Memory B cell (primary cell): ENCODE results near the gene STAT2.
A peak's percentile ranks its signal among the peaks of the same experiment; 100 is the strongest.
"Not testable (repeated sequence)": the region's sequence is repeated elsewhere in the genome, so short reads cannot be mapped to it uniquely, and the experiment has no call there.

Experiments used
- ATAC-seq: fragments of 150-1000 bp; cut with Tn5 transposase; 2 replicates; pipeline ENCODE4 v1.10.0; 2021; ENCODE audit warnings: low read depth, mild to moderate bottlenecking, moderate library complexity
- DNase-seq, 2 donors: peaks; one replicate each; pipeline ENCODE4 v3.0.0; 2022; ENCODE audit warnings: low spot score in 2 of 2
- H3K27ac Mint-ChIP-seq: one replicate; pipeline ENCODE4 v1.8.0; 2022; ENCODE audit warnings: mild to moderate bottlenecking, moderate library complexity, mixed read lengths
- H3K27me3 Mint-ChIP-seq: one replicate; pipeline ENCODE4 v1.8.0; 2022; ENCODE audit warnings: mixed read lengths
- H3K36me3 Mint-ChIP-seq: one replicate; pipeline ENCODE4 v1.8.0; 2022; ENCODE audit warnings: mild to moderate bottlenecking, mixed read lengths
- H3K4me1 Mint-ChIP-seq: one replicate; pipeline ENCODE4 v1.8.0; 2022; ENCODE audit warnings: mixed read lengths
- H3K4me3 Mint-ChIP-seq: one replicate; pipeline ENCODE4 v1.8.0; 2022; ENCODE audit warnings: mild to moderate bottlenecking, moderate library complexity, mixed read lengths
- H3K9me3 Mint-ChIP-seq: one replicate; pipeline ENCODE4 v1.8.0; 2022; ENCODE audit warnings: mixed read lengths

The STAT2 gene

DNA sequence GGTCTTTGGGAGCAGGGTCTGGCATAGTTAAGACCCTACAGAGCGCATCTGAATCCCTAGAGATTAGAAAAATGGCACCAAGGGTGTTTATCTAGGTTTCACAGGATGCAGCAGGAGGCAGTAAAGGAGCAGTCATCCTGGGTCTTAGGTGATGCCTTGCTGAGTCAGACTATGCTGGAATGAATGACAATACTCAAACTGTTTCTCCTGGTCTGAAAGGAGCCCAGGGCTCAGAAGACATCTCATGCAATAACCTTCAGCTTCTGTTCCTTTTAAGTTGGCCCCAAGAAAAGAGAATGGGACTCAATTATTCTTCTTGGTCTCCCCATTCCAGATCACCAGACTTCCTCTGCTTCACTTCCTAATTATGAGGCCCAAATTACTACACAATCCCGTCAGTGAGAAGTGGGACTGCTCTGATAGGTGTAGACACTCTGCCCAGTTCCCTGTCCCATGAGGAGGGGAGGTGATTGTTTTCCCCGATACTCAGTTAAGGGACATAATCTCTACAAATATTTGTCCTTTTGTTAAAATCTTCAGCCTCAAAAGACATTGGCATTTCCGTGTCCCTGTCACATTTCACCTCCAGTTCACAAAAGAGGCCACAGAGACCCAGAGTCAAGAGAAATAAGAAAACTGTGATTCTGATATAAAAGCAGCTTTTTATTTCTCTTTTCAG is 17.5 kb upstream of the STAT2 start:
- H3K27ac Mint-ChIP-seq, result peak overlapping the region; percentile 47
- DNase-seq (no peak), ATAC-seq (no peak)
- H3K4me3 Mint-ChIP-seq, result no peak overlapping the region
- peaks cover 3% of the 10 kb centered on the region for H3K36me3 Mint-ChIP-seq
- H3K4me1 Mint-ChIP-seq, result peaks cover 27% of the 10 kb centered on the region
- H3K27me3 Mint-ChIP-seq, result no peaks in the 10 kb centered on the region
- peaks cover 4% of the 10 kb centered on the region for H3K9me3 Mint-ChIP-seq

DNA sequence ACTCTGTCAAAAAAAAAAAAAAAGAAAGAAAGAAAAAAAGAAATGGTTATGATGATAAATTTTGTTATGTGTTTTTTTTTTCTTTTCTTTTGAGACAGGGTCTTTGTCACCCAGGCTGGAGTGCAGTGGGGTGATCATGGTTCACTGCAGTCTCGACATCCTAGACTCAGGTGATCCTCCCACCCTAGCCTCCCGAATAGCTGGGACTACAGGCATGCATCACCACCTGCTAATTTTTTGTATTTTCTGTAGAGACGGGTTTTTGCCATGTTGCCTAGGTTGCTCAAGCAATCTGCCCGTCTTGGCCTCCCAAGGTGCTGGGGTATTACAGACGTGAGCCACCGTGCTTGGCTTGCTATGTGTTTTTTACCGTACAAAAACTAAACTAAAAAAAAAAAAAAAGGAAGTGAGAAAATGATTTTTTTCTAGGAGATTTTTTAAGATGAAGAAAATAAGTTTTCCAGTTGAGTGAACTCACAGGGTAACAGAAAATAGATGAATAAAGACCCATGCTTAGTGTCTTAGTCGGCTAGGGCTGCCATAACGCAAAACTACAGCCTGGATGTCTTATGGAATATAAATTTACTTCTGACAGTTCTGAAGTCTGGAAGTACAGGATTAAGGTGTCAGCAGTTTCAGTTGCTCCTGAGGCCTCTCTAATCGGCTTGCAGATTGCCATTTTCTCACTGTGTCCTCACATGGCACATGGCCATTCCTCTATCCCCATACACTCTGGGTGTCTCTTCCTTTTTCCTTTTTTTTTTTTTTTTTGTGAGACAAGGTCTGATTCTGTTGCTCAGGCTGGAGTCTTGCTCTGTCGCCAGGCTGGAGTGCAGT is 15.9 kb upstream of the STAT2 start:
- Mint-ChIP-seq H3K36me3 (peaks cover 3% of the 10 kb centered on the region), H3K27ac (peak overlapping the region; percentile 86), H3K4me3 (peak overlapping the region; percentile 29), H3K9me3 (peaks cover 4% of the 10 kb centered on the region), H3K4me1 (peaks cover 27% of the 10 kb centered on the region), H3K27me3 (no peaks in the 10 kb centered on the region)
- DNase-seq (peak; percentile 32 to 51), ATAC-seq (peak; percentile 94)

- Mint-ChIP-seq H3K27ac (peak overlapping the region; percentile 86), H3K9me3 (peaks cover 4% of the 10 kb centered on the region), H3K27me3 (no peaks in the 10 kb centered on the region), H3K4me3 (peak overlapping the region; percentile 52), H3K4me1 (peaks cover 27% of the 10 kb centered on the region), H3K36me3 (peaks cover 3% of the 10 kb centered on the region)
- DNase-seq (no peak), ATAC-seq (peak; percentile 18)
Measured at GRCh38 chr12:56374726-56375597, 15.1 kb upstream of the STAT2 start.

- ATAC-seq (no peak), DNase-seq (no peak)
- peaks cover 27% of the 10 kb centered on the region for H3K4me1 Mint-ChIP-seq
- peak overlapping the region; percentile 39 for H3K4me3 Mint-ChIP-seq
- peak overlapping the region; percentile 28 for H3K27ac Mint-ChIP-seq
- H3K9me3 Mint-ChIP-seq, result peaks cover 4% of the 10 kb centered on the region
- H3K27me3 Mint-ChIP-seq, result no peaks in the 10 kb centered on the region
- H3K36me3 Mint-ChIP-seq, result peaks cover 3% of the 10 kb centered on the region
Measured at GRCh38 chr12:56373515-56373914, 13.6 kb upstream of the STAT2 start.

GRCh38 chr12:56366948-56367347 is 7.0 kb upstream of the STAT2 start:
- Mint-ChIP-seq H3K36me3 (no peaks in the 10 kb centered on the region), H3K9me3 (no peaks in the 10 kb centered on the region)

DNA sequence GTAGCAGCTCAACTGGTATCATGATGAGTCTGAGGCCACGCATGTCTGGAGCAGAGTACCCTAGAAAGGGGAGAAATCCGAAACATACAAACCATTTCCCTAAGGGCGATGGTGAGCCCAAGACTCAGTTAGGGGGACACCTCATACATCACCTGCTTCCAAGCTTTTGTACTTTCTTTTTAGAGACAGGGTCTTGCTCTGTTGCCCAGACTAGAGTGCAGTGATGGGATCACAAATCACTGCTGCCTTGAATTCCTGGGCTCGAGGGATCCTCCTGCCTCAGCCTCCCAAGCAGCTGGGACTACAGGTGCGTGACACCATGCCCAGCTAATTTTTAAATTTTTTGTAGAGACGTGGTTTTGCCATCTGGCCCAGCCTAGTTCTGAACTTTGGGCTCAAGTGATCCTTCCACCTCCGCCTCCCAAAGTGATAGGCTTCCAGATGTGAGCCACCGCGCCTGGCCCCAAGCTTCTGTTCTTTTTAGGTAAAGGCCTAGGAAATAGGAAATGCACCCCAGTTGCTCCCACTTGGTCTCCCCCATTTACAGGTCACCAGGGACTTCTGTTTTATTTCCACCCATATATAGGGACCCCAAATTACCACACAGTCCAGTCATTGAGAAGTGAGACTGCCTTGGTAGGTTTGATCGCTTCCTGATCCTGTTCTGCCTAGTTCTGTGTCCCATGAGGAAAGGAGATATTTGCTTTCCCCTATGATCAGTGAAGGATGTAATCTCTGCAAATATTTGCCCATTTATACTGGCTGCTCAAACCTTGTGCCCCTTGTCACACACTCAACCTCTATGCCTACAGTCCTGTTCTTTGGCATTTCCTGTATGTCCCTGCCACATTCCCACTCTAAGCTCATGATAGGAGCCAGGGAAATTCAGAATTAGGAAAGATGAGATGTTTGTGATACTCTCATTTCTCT is 2.5 kb upstream of the STAT2 start, which contains the start of gene APOF:
Gene APOF, minus strand, starts transcription at position 728 of the 930 bp plus-strand sequence. Its CDS starts 112 bp downstream, at position 616.
- peaks cover 17% of the 10 kb centered on the region for H3K4me1 Mint-ChIP-seq
- H3K27me3 Mint-ChIP-seq, result no peaks in the 10 kb centered on the region
- H3K4me3 Mint-ChIP-seq, result peak within 1 kb of the TSS; percentile 96
- DNase-seq (no peak), ATAC-seq (no peak)
- H3K36me3 Mint-ChIP-seq, result no peaks in the 10 kb centered on the region
- no peaks in the 10 kb centered on the region for H3K9me3 Mint-ChIP-seq
- no peak within 1 kb of the TSS for H3K27ac Mint-ChIP-seq

More at GRCh38 chr12:56366948-56367347, 7.0 kb upstream of the STAT2 start:
- Mint-ChIP-seq H3K4me3 (no peak overlapping the region), H3K27me3 (no peaks in the 10 kb centered on the region), H3K4me1 (no peaks in the 10 kb centered on the region), H3K27ac (no peak overlapping the region)
- ATAC-seq (no peak), DNase-seq (no peak)

DNA sequence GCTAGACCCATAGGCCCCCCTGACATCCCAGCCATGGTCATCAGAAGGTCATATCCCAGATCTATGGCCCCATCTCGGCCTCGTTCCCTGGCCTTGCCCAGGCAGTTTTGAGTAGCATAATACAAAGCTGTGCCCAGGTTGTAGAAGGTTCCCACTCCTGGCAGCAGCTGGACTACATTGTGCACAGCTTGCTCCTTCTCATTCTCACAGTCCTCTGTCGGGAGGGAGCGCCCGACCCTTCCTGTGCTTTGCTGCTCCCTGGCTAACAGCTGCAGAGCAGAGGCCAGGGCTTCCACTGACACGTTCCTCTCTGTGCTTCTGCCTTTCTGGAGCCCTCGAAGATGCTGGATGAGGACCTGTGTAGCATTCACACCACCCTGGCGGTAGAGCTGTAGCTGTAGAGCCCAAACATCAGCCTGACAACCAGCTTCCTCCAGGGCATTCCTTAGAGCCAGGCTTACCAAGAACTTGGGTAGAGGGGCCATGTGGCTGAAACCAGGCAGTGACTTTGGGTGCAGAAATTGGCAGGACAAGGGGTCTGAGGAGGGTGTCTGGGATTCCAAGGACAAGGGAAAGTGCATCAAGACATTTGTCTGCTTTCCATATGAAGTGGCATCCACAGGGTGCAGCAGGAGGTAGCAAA is 1.7 kb upstream of the STAT2 start:
- H3K27ac Mint-ChIP-seq, result peak overlapping the region; percentile 82
- ATAC-seq (no peak), DNase-seq (no peak)
- no peaks in the 10 kb centered on the region for H3K9me3 Mint-ChIP-seq
- H3K4me1 Mint-ChIP-seq, result peaks cover 18% of the 10 kb centered on the region
- H3K27me3 Mint-ChIP-seq, result no peaks in the 10 kb centered on the region
- H3K36me3 Mint-ChIP-seq, result no peaks in the 10 kb centered on the region
- H3K4me3 Mint-ChIP-seq, result peak overlapping the region; percentile 96

DNA sequence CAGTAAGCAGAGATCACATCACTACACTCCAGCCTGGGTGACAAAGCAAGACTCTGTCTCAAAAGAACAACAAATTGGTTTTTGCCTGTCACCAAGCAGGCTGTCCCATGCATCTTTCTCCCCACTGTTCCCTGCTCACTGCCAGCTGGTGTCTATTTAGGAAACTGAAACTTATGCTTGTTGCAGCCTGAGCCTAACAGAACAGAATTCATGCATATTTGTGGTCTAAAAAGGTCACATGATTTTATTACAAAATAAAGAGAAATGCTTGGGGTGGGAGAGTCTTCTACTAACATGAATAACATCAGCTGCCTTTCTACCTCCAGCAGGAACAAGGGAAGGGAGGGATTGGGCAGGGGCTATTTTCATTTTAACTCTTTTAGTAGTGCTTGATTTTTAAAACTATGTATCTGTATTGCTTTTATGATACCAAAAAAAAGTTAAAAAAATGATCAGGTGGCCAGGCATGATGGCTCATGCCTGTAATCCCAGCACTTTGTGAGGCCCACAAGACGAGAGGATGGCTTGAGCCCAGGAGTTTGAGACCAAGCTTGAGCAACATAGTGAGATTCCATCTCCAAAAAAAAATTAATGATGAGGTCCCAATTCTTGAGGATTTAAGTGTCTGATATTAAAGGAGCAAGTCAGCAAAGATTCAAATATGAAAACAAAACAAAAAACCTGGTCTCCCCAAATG is 923 bp downstream of the STAT2 start:
- Mint-ChIP-seq H3K27ac (peak overlapping the region; percentile 82), H3K4me1 (peaks cover 22% of the 10 kb centered on the region), H3K27me3 (no peaks in the 10 kb centered on the region), H3K36me3 (peaks cover 17% of the 10 kb centered on the region), H3K4me3 (peak overlapping the region; percentile 96), H3K9me3 (no peaks in the 10 kb centered on the region)
- ATAC-seq, result no peak
- DNase-seq, result no peak

GRCh38 chr12:56351325-56351724 is 8.6 kb downstream of the STAT2 start:
- Mint-ChIP-seq H3K36me3 (peaks cover 42% of the 10 kb centered on the region), H3K27ac (no peak overlapping the region)

GRCh38 chr12:56350662-56351061 is 9.2 kb downstream of the STAT2 start:
- Mint-ChIP-seq H3K9me3 (no peaks in the 10 kb centered on the region), H3K27me3 (no peaks in the 10 kb centered on the region), H3K4me3 (no peak overlapping the region), H3K27ac (no peak overlapping the region), H3K4me1 (no peaks in the 10 kb centered on the region), H3K36me3 (peaks cover 45% of the 10 kb centered on the region)
- no peak for ATAC-seq
- DNase-seq, result no peak

More at GRCh38 chr12:56351325-56351724, 8.6 kb downstream of the STAT2 start:
- DNase-seq, result no peak
- Mint-ChIP-seq H3K27me3 (no peaks in the 10 kb centered on the region), H3K9me3 (no peaks in the 10 kb centered on the region), H3K4me1 (peaks cover 3% of the 10 kb centered on the region), H3K4me3 (no peak overlapping the region)
- no peak for ATAC-seq

DNA sequence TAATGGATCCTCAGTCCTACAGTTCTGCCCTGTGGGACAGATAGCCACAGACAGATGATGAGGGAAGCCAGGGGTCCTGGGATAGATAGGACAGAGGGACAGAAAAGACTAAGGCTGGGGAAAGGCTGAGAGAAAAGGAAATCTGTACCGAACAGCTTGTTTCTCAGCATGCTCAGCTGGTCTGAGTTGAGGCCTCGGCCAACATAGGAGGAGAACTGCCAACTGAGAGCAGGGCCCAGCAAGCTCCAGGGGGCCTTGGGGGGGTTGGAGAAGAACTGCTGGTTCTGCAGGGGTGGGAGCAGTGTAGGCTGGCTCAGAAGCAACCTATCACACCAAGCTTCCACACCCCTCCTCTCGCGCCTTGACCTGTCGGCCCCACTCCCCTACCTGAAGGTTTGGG is 11.1 kb downstream of the STAT2 start:
- no peaks in the 10 kb centered on the region for H3K27me3 Mint-ChIP-seq
- peaks cover 35% of the 10 kb centered on the region for H3K36me3 Mint-ChIP-seq
- DNase-seq, result no peak
- no peaks in the 10 kb centered on the region for H3K4me1 Mint-ChIP-seq
- peak overlapping the region; percentile 22 for H3K27ac Mint-ChIP-seq
- no peaks in the 10 kb centered on the region for H3K9me3 Mint-ChIP-seq
- no peak for ATAC-seq
- H3K4me3 Mint-ChIP-seq, result no peak overlapping the region

GRCh38 chr12:56347255-56347654 is 12.7 kb downstream of the STAT2 start:
- not testable (repeated sequence) for ATAC-seq, H3K9me3 Mint-ChIP-seq, H3K4me1 Mint-ChIP-seq, H3K4me3 Mint-ChIP-seq, DNase-seq, H3K27me3 Mint-ChIP-seq
- H3K36me3 Mint-ChIP-seq, result peaks cover 44% of the 10 kb centered on the region
- H3K27ac Mint-ChIP-seq, result peak overlapping the region; percentile 8
